HG03045 (cell line): ENCODE results near the gene ANXA5.

ENCODE experiments used
- ATAC-seq: cut with Tn5 transposase; IDR thresholded peaks from one replicate; pipeline ENCODE4 v1.9.1; 2021; ENCODE audit warnings: mild to moderate bottlenecking, moderate library complexity; ENCODE audit not compliant: unreplicated experiment

Gene ANXA5

GRCh38 chr4:121650741-121651140 lies 46.0 kb downstream of the ANXA5 start:
- ATAC-seq: no peak

- no peak for ATAC-seq
Measured at GRCh38 chr4:121648516-121648915, 48.3 kb downstream of the ANXA5 start.

GRCh38 chr4:121642876-121643585 lies 53.7 kb downstream of the ANXA5 start:
- no peak for ATAC-seq

GRCh38 chr4:121642292-121642691 lies 54.5 kb downstream of the ANXA5 start:
- no peak for ATAC-seq

GRCh38 chr4:121633653-121634052 lies 63.1 kb downstream of the ANXA5 start:
- no peak for ATAC-seq

- no peak for ATAC-seq
Measured at GRCh38 chr4:121632636-121633035, 64.1 kb downstream of the ANXA5 start.
